D341Med (cell line): ENCODE results near the gene KRTAP4-1.
"Not testable (repeated sequence)": the region's sequence is repeated elsewhere in the genome, so short reads cannot be mapped to it uniquely, and the experiment has no call there.

Experiments used
- DNase-seq: peaks from one replicate; pipeline ENCODE4 v3.0.0; 2012; ENCODE audit warnings: low spot score

KRTAP4-1 gene

GRCh38 chr17:41184480-41184961, at the start of gene KRTAP4-1:
Gene KRTAP4-1 (minus strand): TSS chr17:41184911. CDS start chr17:41184854, 57 bp downstream.
- no peak for DNase-seq

- DNase-seq, result not testable (repeated sequence)
These were observed 47.8 kb upstream of the KRTAP4-1 start, which contains the start of gene KRTAP9-3 for GRCh38 chr17:41232399-41233105. Gene KRTAP9-3 (plus strand): TSS chr17:41232449. CDS start chr17:41232502, 53 bp downstream.

DNA sequence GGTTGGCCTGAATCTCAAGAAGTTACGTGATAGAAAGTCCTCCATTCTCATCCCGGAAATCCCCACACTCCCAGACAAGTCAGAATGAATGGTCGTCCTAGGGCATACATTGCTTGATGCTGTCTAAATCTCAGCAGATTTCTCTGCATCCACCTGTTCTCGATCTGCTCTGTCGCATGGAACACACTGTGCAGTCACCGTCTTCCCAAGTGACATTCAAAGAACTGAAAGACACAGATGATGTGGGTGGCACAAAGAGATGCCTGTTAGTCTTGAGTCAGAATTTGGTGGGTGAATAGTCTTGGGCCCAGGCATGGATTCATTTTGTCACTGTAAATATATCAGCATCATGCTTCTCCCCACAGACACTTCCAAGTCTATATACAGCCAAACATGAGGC, 47.0 kb upstream of the KRTAP4-1 start:
- DNase-seq, result no peak

DNA sequence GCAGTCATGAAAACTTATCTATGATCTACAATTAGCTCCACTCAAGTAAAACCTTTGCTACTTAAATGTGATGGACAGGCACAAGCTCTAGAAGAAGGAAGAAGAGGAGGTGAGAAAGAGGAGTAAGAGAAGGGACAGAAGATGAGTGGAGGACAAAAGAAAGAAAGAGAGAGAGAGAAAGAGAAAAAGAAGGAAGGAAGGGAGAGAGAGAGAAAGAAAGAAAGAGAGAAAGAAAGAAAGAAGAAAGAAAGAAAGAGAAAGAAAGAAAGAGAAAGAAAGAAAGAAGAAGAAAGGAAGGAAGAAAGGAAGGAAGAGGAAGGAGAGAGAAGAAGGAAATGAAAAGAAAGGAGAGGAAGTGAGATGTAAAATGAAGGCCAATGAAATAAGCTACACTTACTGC, 45.4 kb upstream of the KRTAP4-1 start:
- no peak for DNase-seq

GRCh38 chr17:41226598-41227095, 41.9 kb upstream of the KRTAP4-1 start, which contains the start of gene KRTAP9-2:
Gene KRTAP9-2 (plus strand): TSS chr17:41226648. CDS start chr17:41226655, 7 bp downstream.
- not testable (repeated sequence) for DNase-seq

DNA sequence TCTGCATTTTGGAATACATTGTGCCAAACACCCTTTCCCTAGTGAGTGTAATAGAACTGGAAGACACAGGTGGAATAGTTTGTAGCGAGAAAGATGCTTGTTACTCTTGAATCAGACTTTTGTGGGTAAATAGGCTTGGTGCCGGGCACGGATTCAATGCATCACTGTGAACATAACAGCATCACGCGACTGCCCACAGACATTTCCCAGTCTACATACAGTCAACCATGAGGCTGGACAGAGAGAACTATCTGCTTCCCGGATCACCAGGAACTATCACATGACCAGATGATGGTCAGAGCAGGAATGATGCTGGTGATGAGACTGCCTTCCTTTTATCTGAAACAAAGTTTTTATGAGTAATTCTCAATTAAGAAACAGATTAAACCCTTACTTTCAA, 41.3 kb upstream of the KRTAP4-1 start:
- no peak for DNase-seq

- DNase-seq, result no peak
These were observed 39.1 kb upstream of the KRTAP4-1 start for GRCh38 chr17:41223821-41224220.

GRCh38 chr17:41215681-41216080, 31.0 kb upstream of the KRTAP4-1 start:
- DNase-seq, result no peak

GRCh38 chr17:41212524-41213169, 27.9 kb upstream of the KRTAP4-1 start:
- no peak for DNase-seq

- DNase-seq, result no peak
These were observed 27.2 kb upstream of the KRTAP4-1 start for GRCh38 chr17:41211845-41212466.

DNA sequence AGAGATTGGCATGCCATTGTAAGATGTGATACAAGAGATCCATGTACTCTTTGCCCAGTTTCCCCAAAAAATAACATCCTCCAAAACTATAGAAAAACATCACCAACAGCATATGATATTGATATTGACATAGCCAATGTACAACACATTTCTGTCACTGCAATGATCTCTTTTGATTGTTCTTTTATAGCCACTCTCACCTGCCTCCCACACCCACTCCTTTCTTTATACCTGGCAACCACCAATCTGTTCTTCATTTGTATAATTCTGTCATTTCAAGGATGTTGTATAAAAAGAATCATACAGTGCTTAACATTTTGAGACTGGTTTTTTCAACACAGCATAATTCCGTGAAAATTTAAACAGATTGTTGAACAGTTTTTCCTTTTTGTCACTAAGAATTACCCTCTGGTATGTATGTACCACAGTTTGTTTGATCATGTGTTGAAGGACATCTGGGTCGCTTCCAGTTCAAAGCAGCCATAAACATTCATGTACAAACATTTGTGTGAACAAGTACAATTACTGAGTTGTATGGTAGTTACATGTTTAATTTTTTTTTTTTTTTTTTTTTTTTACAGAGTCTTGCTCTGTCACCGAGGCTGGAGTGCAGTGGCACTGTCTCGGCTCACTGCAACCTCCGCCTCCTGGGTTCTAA, 14.8 kb upstream of the KRTAP4-1 start:
- no peak for DNase-seq

GRCh38 chr17:41196068-41196467, 11.4 kb upstream of the KRTAP4-1 start:
- DNase-seq, result no peak

DNA sequence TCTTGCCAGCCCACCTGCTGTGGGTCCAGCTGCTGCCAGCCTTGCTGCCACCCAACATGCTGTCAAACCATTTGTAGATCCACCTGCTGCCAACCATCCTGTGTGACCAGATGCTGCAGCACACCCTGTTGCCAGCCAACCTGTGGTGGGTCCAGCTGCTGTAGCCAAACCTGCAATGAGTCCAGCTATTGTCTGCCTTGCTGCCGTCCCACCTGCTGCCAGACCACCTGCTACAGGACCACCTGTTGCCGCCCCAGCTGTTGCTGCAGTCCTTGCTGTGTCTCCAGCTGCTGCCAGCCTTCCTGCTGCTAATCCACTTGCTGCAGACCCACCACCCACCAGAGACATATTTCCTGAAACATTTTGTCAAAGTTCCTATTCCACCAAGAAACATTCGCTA, 5.6 kb upstream of the KRTAP4-1 start:
- no peak for DNase-seq

GRCh38 chr17:41189837-41190318, 5.2 kb upstream of the KRTAP4-1 start, which contains the start of gene KRTAP9-1:
Gene KRTAP9-1 (plus strand): TSS chr17:41189887. CDS start chr17:41189887, 0 bp downstream.
- not testable (repeated sequence) for DNase-seq

DNA sequence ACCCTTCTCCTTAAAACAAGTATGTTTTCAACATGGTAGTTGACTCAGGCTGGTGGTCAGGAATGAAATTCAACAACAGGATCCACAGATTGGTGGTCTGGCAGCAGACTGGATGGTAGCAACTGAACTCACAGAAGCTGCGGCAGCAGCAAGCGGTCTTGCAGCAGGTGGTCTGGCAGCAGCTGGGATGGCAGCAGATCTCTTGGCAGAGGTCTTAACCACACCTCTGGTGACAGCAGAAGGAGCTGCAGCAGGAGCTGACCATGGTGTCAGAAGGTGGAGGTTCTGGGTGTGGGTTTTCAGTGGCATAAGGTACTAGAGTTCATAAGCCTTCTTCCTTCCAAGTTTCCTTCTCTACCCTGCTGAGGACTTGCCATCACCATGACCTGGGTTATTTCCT, 2.2 kb upstream of the KRTAP4-1 start:
- no peak for DNase-seq

GRCh38 chr17:41185001-41185400, 290 bp upstream of the KRTAP4-1 start:
- no peak for DNase-seq

GRCh38 chr17:41178843-41179616, 5.7 kb downstream of the KRTAP4-1 start:
- no peak for DNase-seq

DNA sequence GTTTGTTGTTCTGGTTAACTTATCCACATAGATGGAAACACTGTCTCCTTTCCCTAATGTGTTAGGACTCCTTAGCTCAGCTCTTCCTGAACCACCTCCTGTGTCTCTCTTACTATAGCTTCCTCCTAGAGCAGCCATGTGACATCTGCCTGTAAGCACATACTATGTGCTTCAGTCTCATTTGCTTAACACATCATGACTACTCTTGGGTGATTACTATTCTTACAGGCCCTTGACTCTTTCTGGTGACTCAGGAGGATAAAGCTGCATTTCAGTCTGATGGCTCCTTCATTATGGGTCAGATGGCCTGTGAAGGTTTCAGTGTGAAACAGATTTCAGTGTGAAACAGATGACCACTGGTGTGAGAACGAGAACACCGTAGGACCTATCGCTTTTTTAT, 6.4 kb downstream of the KRTAP4-1 start:
- DNase-seq, result no peak

- DNase-seq, result no peak
These were observed 6.9 kb downstream of the KRTAP4-1 start, which contains the start of gene KRTAP4-2 for GRCh38 chr17:41177727-41178271. Gene KRTAP4-2 (minus strand): TSS chr17:41178221. CDS start chr17:41178164, 57 bp downstream.

DNA sequence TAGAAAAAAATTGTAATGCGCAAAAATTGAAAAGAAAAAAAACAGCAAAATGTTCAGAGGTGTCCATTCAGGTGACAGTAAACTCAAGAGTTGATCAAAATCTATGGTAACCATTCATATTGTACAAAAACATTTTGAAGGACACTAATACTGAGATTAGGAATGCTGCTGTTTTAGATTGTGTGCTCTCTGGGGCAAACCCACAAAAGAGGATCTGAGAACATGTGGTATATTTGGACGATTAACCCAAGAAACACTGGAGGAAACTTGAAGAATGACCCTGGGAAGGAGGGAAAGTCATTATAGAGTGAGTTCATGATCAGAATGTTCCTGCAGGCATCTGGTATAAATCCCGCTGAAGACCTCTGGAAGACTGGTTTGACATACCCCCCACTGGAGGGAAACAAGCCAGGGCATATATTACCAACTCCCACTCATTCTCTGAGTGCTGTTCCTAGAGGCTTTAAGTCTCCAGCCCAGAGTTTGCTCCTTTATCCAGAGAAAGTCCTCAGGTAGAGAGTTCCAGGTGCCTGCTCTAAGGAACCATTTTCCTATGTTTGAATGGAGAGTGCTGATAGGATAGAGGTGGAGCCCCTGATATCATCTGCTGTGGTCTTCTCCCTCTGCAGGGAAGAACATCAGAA, 7.8 kb downstream of the KRTAP4-1 start:
- DNase-seq, result no peak
